OCI-LY3 (cell line): ENCODE data around the gene RFTN2.

Experiments used
- H2AFZ ChIP-seq: fragments of 200-600, 300-600 bp; shearing (Covaris generic); 2 replicates; pipeline ENCODE4 v1.6.0; 2014; ENCODE audit warnings: antibody characterized with exemption, low read depth, low read length
- H3K27ac ChIP-seq: fragments of 200-600, 300-600 bp; sonication (generic); 2 replicates; pipeline ENCODE4 v1.5.1; 2014; ENCODE audit warnings: mild to moderate bottlenecking, low read length, moderate library complexity, mixed read lengths
- H3K27me3 ChIP-seq: fragments of 200-600, 300-600 bp; sonication (generic); 2 replicates; pipeline ENCODE4 v1.6.1; 2014; ENCODE audit warnings: low read depth, low read length, mixed read lengths
- H3K36me3 ChIP-seq: fragments of 200-600, 300-600 bp; sonication (generic); replicated peaks from 2 replicates; pipeline ENCODE3; 2014; ENCODE audit warnings: low read depth, low read length, mixed read lengths
- H3K4me1 ChIP-seq: fragments of 300-600, 200-600 bp; sonication (generic); 2 replicates; pipeline ENCODE4 v1.6.1; 2014; ENCODE audit warnings: low read length, mixed read lengths
- H3K4me2 ChIP-seq: fragments of 200-600, 300-600 bp; sonication (generic); 2 replicates; pipeline ENCODE4 v1.6.1; 2014; ENCODE audit warnings: low read length, mixed read lengths
- H3K4me3 ChIP-seq: fragments of 300-600, 200-600 bp; sonication (generic); 2 replicates; pipeline ENCODE4 v1.5.1; 2014; ENCODE audit warnings: antibody characterized with exemption, mild to moderate bottlenecking, low read length, moderate library complexity
- H3K79me2 ChIP-seq: fragments of 300-600, 200-600 bp; shearing (Covaris generic); 2 replicates; pipeline ENCODE4 v1.6.1; 2014; ENCODE audit warnings: mild to moderate bottlenecking, low read length, mixed read lengths
- H3K9ac ChIP-seq: fragments of 300-600, 200-600 bp; shearing (Covaris generic); 2 replicates; pipeline ENCODE4 v1.6.0; 2014; ENCODE audit warnings: mild to moderate bottlenecking, low read length, moderate library complexity
- H3K9me3 ChIP-seq: fragments of 200-600, 300-600 bp; shearing (Covaris generic); 2 replicates; pipeline ENCODE4 v1.6.1; 2014; ENCODE audit warnings: low read length, mixed read lengths; ENCODE audit not compliant: insufficient read depth
- H4K20me1 ChIP-seq: fragments of 200-600, 300-600 bp; sonication (generic); 2 replicates; pipeline ENCODE4 v1.6.1; 2016; ENCODE audit warnings: low read length, mixed read lengths; ENCODE audit not compliant: insufficient read depth
- CTCF ChIP-seq: fragments of 200-600, 300-600 bp; sonication (generic); IDR thresholded peaks from 2 replicates; pipeline ENCODE4 v1.5.1; 2014; ENCODE audit warnings: antibody characterized with exemption, low read length, low read depth
- EZH2phosphoT487 ChIP-seq: fragments of 200-600 bp; shearing (Covaris generic); IDR thresholded peaks from 2 replicates; pipeline ENCODE4 v1.6.1; 2018; ENCODE audit warnings: antibody characterized with exemption, mixed run types, low read depth

Gene RFTN2

GRCh38 chr2:197677483-197677882 is 2.1 kb upstream of the RFTN2 start:
- Histone ChIP-seq H4K20me1 (no peaks in the 10 kb centered on the region), H3K27me3 (no peaks in the 10 kb centered on the region), H3K4me3 (no peak overlapping the region), H2AFZ (no peak overlapping the region), H3K79me2 (no peaks in the 10 kb centered on the region), H3K9ac (no peak overlapping the region), H3K27ac (no peak overlapping the region), H3K36me3 (no peaks in the 10 kb centered on the region), H3K9me3 (no peaks in the 10 kb centered on the region), H3K4me2 (no peak overlapping the region), H3K4me1 (no peaks in the 10 kb centered on the region)
- no peak for TF ChIP-seq CTCF
- no peak for TF ChIP-seq EZH2phosphoT487

GRCh38 chr2:197677056-197677455 is 1.7 kb upstream of the RFTN2 start:
- H3K36me3 ChIP-seq: no peaks in the 10 kb centered on the region
- no peaks in the 10 kb centered on the region for H3K4me1 ChIP-seq
- no peaks in the 10 kb centered on the region for H3K27me3 ChIP-seq
- H3K9ac ChIP-seq: no peak overlapping the region
- H3K79me2 ChIP-seq: no peaks in the 10 kb centered on the region
- no peak overlapping the region for H3K27ac ChIP-seq
- no peak for TF ChIP-seq CTCF
- no peak for TF ChIP-seq EZH2phosphoT487
- H4K20me1 ChIP-seq: no peaks in the 10 kb centered on the region
- no peak overlapping the region for H3K4me3 ChIP-seq
- no peaks in the 10 kb centered on the region for H3K9me3 ChIP-seq
- H3K4me2 ChIP-seq: no peak overlapping the region
- H2AFZ ChIP-seq: no peak overlapping the region

DNA sequence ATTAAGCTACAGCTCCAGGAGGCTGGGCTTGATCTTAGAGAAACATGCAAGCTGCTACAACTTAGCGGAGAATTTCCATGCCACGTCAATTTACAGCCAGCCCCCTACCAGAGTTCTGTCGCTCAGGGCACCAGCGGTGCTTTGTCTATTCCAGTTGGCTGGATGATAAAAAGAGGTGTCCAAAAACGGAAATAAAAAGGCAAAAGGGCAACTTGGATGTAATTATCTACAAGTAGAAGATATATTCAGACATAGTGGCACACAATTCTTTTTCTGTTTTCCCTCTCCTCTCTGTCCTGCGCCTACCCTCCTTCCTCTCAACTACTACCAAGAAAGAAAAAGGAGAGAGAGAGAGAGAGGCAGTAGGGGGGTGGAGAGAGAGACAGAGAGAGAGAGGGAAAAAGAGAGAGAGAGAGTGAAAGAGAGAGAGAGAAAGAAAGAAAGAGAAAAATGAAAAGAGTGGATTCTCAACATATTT is 363 bp upstream of the RFTN2 start:
- Histone ChIP-seq H3K79me2 (no peaks in the 10 kb centered on the region), H3K9ac (no peak overlapping the region), H3K9me3 (no peaks in the 10 kb centered on the region), H3K27me3 (no peaks in the 10 kb centered on the region), H3K36me3 (no peaks in the 10 kb centered on the region), H3K27ac (no peak overlapping the region), H4K20me1 (no peaks in the 10 kb centered on the region), H3K4me3 (no peak overlapping the region), H2AFZ (no peak overlapping the region), H3K4me2 (no peak overlapping the region), H3K4me1 (no peaks in the 10 kb centered on the region)
- TF ChIP-seq CTCF: no peak
- no peak for TF ChIP-seq EZH2phosphoT487

DNA sequence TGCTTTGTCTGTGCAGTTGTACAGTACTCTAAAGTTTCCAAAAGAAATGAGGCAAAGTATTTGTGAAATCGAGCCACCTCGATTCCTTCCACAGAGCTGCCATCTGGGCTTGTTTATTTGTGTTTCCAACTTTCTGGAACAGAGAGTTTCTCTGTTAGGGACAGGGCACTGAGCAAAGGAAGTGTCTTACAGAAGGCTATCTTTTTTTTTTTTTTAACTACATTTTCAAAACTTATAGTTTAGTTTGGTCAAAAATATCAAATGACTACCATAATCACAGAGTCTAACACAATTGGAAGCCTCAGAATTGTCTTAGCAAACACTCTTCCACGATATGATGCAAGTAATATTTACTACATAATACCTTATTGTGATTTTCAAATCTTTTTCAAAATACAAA is 796 bp downstream of the RFTN2 start:
- H3K4me3 ChIP-seq: no peak overlapping the region
- H3K9ac ChIP-seq: no peak overlapping the region
- TF ChIP-seq CTCF (no peak), EZH2phosphoT487 (no peak)
- H3K4me2 ChIP-seq: no peak overlapping the region
- no peak overlapping the region for H3K27ac ChIP-seq
- no peaks in the 10 kb centered on the region for H3K9me3 ChIP-seq
- H3K79me2 ChIP-seq: no peaks in the 10 kb centered on the region
- no peaks in the 10 kb centered on the region for H3K4me1 ChIP-seq
- no peaks in the 10 kb centered on the region for H3K36me3 ChIP-seq
- H3K27me3 ChIP-seq: no peaks in the 10 kb centered on the region
- H4K20me1 ChIP-seq: no peaks in the 10 kb centered on the region
- no peak overlapping the region for H2AFZ ChIP-seq
